Measurements from ENCODE around the gene TIMP2.

TIMP2 gene

DNA sequence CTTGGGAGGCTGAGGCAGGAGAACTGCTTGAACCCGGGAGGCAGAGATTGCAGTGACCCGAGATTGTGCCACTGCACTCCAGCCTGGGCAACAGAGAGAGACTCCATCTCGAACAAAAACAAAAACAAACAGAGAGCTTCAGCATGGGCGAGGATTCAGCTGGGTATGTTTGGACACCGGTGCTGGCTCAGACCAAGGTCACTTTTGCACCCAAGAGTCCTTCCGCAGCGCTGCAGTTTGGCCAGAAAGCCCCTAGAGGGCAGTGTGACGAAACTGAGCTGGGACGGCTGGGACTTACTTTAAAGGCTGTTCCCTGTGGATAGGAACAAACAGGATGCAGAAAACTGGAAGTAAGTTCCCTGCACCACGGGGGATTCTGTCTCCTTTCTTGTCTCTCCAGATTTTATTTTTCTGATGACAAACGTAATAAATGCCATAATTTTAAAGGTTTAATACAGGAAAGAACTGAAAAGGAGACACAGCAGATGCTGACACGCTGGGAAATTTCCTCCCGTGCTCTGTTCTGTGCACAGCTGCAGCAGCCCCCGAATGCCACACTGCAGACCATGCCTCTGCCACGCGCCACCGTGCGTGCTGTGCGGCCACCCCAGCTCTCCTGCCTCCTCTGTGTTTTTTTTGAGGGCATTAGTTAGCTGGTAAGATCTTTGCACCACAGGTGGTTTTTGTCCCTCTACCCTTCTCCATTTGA lies 59.4 kb downstream of the TIMP2 start:
- DNase-seq (ENCODE audit: low read depth), result peak; percentile 39

DNA sequence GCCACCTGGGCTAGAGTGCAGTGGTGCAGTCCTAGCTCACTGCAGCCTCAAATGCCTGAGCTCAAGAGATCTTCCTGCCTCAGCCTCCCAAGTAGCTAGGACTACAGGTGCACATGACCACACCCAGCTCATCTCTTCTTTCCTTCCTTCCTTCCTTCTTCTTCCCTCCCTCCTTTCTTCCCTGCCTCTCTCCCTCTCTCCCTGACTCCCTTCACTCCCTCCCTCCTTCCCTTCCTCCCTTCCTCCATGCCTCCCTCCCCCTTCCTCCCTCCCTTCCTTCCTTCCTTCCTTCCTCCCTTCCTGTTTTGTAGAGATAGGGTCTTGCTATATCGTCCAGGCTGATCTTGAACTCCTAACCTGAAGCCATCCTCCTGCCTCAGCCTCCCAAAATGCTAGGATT lies 61.1 kb downstream of the TIMP2 start:
- DNase-seq (ENCODE audit: low read depth), result no peak

DNA sequence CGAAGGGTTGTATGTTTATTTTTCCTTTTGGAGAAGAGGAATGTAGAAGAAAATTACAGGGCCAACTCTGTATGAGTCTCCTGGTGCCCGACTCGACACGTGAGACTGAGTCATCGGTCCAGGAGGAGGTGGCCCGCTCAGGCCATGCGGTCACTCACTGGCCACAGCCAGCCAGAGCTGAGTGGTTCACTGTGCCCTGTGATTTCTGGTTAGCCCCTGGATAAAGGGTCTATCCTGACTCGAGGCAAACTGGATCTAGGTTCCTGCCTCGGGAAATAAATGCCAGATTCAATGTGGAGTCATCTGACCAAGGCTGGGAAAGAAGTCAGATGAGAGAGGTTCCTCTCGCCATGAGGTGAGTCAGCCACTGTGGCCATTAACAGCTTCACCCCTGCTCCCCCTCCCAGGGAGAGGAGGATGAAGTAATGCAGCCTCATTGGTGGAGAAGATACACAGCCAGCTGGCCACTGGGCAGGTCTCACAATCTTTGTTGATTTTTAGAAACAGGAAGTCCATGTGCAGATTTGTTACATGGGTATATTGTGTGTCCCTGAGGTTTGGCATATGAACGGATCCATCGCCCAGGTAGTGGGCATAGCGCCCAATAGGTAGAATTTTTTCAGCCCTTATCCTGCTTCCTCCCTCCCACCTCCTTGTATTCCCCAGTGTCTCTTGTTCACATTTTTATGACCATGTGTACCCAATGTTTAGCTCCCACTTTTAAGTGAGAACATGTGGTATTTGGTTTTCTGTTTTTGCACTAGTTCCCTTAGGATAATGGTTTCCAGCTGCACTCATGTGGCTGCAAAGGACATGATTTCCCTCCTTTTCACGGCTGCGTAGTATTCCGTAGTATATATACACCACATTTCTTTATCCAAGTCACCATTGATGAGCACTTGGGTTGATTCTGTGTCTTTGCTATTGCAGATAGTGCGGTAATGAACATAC lies 62.8 kb downstream of the TIMP2 start:
- no peak for DNase-seq (ENCODE audit: low read depth)

DNA sequence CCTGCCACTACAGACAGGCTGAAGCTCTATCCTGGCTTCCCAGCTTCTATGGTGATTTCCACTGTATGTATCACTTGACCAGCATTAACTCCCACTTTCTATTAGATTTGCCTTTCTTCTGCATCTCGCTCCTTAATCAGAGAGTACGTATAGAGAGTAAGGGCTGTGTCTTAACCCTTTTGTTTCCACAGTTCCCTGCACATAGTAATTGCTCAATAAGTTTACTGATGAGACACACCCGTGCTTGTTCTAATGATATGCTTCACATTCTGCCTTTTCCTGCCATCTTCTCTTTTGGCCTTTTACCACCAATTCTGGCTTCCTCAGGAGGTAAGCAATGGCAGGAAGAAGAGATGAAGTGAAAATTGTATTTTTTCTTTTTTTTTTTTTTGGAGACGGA lies 64.0 kb downstream of the TIMP2 start:
- no peak for DNase-seq (ENCODE audit: low read depth)

DNA sequence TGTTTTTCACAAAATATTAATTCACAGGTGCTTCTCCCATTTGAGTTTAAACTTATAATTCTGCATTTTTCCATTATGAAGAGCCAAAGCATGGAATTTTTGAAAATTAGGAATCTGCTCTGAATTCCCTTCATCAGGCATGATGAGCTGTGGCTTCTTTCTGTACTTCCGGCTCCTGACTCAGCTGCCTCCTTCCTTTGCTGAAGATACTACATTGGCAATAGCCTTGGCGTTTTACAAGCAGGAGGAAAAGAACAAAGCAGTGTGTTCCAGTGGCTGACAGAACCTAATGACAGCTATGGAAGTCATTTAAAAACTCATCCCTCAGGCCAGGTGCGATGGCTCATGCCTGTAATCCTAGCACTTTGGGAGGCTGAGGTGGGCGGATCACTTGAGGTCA lies 66.1 kb downstream of the TIMP2 start:
- no peak for DNase-seq (ENCODE audit: low read depth)

DNA sequence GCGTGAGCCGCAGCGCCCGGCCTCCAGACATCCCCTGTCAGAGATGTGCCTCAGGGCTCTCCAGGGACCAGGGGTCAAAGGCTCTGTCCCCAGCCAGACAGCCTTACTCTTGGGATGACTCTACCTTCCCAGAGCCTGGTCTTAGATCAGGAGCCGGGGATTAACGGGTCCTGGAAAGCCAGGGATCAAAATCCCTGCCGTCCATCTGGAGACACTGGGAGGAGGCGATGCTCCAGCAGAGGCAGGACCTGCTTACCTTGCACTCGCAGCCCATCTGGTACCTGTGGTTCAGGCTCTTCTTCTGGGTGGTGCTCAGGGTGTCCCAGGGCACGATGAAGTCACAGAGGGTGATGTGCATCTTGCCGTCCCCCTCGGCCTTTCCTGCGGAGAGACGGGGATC lies 67.9 kb downstream of the TIMP2 start:
- no peak for DNase-seq (ENCODE audit: low read depth)

DNA sequence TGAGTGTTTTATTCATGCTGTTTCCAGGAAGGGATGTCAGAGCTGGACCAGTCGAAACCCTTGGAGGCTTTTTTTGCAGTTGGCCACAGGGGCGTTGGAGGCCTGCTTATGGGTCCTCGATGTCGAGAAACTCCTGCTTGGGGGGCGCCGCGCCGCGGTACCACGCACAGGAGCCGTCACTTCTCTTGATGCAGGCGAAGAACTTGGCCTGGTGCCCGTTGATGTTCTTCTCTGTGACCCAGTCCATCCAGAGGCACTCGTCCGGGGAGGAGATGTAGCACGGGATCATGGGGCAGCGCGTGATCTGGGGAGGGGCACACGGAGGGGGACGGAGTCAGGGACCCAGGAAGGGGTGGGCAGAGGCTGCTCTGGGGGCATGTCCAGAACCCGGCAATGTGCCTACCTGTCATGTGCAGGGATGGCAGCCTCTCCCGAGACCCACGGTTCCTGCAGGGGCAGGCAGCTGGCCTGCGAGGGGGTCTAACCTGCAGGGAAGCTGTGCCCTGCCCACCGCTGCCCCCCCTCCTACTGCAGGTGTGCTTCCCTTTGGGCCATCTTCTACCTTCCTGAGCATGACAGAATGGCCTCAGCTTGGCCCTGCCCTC lies 69.5 kb downstream of the TIMP2 start:
- no peak for DNase-seq (ENCODE audit: low read depth)

DNA sequence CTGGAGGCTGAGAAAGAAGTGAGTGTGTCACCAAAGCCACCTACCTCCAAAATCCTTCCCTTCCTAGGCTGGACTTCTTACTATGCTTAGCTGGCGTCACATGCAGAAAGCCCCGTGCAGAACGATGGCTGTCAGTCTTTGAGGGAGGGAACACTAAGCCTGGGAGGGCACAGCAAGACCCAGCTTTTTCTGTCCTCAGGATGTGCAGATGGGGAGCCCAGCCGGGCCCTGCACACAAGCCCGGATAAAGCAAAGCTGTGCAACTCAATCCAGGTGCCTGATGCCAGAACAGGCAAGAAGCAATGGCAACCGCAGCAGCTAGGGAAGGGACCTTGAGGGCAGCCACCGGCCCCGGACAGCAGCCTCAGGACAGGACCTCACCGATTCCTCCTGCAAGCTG lies 70.7 kb downstream of the TIMP2 start:
- DNase-seq (ENCODE audit: low read depth), result no peak

DNA sequence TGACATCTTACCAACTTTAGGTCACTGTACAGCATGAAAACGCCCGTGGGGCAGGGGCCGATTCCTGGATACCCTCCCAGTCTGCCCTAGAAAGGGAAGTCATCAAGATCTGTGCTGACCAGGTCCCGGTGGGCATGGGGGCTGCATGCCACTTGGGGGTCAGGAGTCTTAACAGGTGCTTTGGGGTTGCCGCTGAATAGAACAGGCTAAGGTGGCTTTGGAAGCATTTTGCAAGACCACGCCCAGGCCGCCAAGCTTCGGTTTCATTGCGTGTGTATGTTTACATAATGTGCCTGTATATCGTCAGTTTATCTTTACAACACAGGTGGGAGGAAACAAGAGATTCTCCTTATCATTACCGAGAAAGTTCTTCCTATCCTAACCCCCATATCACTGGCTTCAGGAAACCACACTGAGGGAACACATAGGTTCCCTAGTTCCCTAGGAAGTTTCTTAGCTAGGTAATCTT lies 71.2 kb downstream of the TIMP2 start:
- DNase-seq (ENCODE audit: low read depth), result no peak

DNA sequence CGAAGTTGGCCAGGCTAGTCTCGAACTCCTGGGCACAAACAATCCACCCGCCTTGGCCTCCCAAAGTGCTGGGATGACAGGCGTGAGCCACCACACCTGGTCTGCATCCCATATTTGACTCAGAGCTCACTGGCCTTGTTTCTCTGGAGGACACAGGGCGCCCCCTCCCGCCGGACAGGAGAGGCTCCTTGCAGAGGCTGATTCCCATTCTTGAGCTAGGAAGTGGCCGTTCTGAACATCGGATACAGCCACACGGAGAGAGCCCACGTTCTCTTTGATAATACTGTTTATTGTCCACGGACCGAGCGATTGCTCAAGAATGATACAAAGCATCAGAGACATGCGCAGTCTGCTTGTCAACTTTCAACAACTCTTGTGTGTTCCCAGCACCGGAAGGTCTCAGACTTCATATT lies 72.5 kb downstream of the TIMP2 start:
- no peak for DNase-seq (ENCODE audit: low read depth)

DNA sequence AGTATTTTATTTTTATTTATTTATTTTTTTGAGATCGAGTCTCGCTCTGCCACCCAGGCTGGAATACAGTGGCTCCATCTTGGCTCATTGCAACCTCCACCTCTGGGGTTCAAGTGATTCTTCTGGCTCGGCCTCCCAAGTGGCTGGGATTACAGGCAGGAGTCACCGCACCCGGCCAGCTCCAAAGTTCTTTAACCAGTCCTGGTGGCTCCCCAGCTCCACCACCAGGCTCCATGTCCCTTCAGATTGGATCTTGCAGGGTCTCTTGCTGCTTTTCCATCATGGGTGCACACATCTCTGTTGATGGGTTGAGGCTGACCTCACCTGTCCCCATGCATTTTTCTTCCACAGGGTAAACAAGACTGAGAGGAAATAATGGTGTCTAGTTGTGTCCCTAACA lies 76.2 kb downstream of the TIMP2 start:
- no peak for DNase-seq (ENCODE audit: low read depth)

DNA sequence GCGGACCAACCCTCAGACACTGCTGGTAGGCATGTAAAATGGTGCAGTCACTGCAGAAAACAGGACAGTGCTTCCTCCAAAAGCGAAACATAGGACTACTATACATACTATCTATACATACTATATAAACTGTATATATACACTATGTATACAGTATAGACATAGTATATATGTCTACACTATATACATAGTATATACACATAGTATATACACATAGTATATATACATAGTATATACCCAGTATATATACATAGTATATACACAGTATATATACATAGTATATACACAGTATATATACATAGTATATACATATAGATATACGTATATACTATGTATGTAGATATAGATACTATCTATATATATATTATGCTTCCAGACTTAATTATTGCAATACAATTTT lies 78.1 kb downstream of the TIMP2 start:
- no peak for DNase-seq (ENCODE audit: low read depth)

DNA sequence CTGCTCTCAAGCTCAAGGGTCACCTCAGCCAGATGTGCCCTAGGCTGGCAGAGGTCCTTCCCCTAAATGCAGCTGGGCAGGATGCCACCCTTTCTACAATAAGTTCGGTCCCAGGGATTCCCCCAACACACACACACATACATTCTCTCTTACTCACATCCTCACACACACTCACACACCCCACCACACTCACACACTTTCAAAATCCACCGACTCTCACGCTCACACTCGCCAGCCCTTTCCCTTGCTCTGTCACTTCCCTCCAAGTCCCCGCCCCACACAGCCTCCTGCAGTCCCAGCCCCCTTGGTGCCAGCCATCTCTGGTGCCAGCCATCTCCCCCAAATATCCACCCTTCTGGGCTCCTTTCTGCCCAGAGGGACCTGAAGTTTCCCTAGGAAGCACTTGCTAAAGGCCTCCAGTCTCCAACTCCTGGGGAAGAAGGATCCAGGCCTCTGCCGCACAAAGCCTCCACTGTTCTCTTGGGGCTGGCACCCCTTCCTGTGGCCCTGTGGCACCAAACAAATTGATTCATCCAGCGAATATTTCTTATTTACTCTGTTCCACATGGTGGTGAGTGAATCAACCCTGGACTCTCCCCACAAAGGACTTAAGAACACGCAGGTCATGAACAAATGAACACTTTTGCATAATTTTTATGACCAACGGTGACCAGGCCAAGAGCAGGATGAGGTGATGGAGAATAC lies 80.7 kb downstream of the TIMP2 start:
- no peak for DNase-seq (ENCODE audit: low read depth)

DNA sequence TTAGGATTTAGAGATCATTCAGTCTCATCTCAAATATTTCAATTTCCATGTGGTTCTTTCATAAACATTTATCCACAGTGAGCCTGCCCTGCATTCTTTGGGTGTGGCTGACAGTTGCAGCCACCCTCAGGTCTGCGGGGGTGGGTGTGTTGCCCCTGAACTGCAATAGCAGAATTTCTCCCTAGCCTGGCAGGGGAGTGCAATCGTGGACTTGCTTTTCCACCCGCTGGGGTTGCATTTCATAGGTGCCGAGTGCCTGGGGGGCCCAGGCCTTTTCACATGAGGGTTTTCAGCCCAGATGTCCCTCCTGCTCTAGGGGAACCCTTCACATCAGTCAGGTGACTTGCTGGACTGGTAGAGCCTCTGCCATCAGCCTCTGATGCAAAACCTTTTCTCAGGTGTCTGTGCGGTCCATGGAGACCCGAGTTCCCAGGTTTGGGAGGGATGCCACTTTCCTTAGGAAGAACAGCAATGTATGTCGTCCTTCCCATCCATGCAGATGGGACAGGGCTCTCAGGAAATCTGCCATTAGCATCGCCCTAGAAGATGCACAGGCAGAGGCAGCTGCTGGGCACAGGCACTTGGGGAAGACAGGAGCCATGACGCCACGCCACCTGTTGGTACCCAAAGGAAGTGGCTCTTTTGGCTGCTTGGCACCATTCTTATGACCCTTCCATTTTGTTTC lies 82.2 kb downstream of the TIMP2 start:
- DNase-seq (ENCODE audit: low read depth), result peak; percentile 39

DNA sequence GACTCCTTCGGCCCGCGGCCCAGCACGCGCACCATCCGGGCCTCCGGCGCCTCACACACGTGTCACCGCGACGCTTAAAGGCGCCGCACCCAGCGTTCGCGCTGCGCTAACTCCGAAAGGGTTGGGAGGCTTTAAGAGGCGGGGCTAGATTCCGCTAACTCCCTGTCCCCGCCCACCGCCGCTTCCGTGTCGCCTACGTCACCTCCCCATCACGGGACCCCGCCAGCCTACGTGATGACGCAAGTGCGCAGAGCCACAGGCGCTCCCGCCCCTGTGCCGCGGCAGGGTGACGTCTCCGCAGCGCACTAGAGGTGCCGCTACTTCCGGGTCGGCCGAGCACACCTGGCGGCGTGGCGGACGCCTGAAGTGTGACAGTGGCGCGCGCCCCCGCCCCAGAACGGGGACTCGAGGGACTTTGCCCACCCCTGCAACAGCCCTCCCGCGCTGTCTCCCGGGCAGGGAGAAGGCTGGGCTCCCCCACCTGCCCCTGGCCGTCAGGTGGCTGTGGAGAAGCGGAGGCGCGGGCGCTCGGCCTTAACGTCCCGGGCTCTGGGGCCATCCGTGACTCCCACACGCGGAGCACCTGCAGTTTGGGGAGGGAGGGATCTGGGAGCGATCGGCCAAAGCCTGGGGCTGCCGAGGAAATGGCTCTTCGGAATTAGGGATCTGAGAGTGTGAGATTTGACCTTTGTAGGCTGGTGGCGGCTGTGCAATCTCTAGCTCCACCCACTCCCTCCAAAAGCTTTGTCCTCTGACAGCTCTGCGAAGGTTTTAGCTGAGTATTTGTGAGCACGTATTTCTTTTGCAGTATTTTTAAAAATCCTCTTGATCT lies 84.2 kb downstream of the TIMP2 start, which contains the start of gene USP36:
Gene USP36 (minus strand): TSS at position 35 of the 832 bp plus-strand sequence. CDS start 4,451 bp downstream, outside the sequence.
- peak; percentile 100 for DNase-seq (ENCODE audit: low read depth)

DNA sequence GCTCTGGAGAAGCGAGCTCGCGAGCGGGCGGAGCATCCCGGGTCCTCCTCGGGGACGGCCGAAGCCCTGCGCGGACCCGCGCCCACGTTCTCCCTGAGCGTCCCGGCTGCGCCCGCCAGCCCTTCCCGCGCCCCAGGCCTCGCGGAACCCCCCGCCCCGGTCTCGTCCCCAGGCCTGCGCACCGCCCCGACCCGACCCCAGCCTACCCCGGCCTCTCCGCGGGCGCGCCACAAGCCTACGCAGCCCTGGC lies 84.7 kb downstream of the TIMP2 start:
- no peak for DNase-seq (ENCODE audit: low read depth)

DNA sequence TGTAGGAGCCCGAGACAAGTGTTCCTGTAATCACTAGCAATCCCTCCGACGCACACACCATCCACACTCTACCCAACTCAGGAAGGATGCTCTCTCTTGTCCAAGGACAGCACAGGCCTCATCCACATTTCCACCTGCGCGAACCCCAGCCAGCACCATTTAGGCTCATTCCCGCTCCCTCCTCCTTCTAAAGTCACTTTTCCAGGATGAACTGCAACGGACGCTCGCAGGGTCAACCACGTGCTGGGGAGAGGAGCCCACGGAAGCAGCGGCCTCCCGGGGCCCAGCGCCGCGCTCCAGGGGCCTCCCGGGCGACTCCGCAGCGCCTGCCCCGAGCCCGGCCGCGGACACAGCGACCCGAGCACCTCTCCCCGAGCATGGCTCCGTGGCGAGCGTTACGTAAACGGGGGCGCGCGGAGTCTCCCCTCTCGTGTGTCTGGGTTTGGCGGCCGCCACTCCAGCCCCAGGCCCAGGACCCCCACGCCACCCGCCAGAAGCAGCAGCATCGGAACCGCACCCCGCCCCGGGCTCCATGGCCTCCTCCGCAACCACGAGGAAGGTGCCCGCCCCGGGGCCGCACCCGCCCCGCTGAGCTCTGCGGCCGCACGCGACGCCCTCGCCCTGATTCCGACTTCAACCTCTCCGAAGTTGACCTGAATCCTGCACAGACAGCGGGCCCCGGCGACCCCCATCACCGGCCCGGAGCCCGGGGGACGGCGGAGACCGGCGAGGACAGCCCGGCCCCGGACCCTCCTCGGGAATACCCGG lies 85.2 kb downstream of the TIMP2 start:
- DNase-seq (ENCODE audit: low read depth), result peak; percentile 43

DNA sequence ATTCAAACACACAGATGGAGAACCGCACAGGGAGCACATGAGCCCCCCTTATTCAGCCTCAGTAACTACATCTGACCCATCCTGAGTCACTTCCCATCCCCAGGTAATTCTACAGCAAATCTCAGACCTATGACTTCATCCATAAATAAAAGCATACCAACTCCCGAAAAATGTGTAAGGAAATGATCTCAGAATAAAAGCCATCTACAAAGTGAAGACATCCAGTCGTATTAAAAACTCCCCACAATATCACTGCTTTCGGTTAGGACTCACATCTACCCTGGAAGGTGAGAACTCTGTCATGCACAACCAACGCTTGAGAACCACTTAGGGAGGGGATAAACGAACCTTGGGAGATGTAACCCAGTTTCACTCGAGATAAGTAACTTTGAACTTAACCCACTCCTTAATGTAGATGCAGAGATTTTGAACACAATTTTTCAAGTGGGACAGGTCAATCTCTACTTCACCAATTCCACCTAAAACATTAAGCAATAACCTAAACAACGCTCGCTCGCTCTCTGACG lies 85.9 kb downstream of the TIMP2 start:
- no peak for DNase-seq (ENCODE audit: low read depth)

DNA sequence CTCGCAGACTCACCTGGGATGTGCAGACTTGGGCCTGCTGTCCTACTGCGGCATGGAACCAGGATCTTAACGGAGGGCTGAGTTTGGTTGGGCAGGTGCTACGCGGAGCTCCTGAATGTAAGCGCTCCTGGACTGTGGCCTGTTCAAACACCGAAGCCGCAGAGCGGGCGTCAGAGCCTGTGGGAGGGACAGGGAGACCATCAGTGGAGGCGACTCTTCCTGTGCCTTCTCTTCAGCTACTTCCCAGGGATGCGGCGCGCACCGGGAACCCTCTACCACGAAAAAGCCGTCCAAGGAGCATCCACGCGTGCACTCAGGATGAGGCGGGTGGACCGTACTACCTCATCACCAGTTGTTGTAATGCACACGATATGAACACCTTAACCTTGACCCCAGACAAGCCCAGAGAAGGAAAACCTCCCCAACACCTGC lies 86.6 kb downstream of the TIMP2 start:
- DNase-seq (ENCODE audit: low read depth), result no peak
